HCT116 (cell line): ENCODE data around the gene PCNT. TPM values are rescaled to one million over a fixed set of nuclear protein-coding genes. Genes with fewer than 3 reads are reported as not detected.

Source experiments
- ATAC-seq: fragments of 200-7000 bp; cut with Tn5 transposase; 2 replicates; pipeline ENCODE4 v1.9.1; 2020; ENCODE audit warnings: mild to moderate bottlenecking, moderate library complexity
- BruUV-seq: library from RNA; stranded (reverse); fragments of 400-500 nt; replicated peaks from 2 replicates; lab custom pipeline; 2021; lab: Mats Ljungman, UMichigan
- CTCF ChIA-PET: fragments of 300-600 bp; sonication (Branson Sonifier 250); formaldehyde crosslinking; loops from one replicate; lab custom pipeline; 2021; ENCODE audit warnings: antibody characterized with exemption; lab: Charles Lee
- POLR2A ChIA-PET: fragments of 300-600, 350-600 bp; sonication (Branson Sonifier 250); formaldehyde crosslinking; loops from one replicate; lab custom pipeline; 2021; ENCODE audit warnings: antibody characterized with exemption; lab: Charles Lee
- RAD21 ChIA-PET, 2 experiments: fragments of 300-600 bp; sonication (Branson Sonifier 250); formaldehyde crosslinking; loops; one replicate each; lab custom pipeline; 2023; ENCODE audit warnings: low total read pairs in 2 of 2; ENCODE audit not compliant: uncharacterized antibody in 2 of 2, unreplicated experiment in 2 of 2, low non-redundant PET in 1 of 2; lab: Charles Lee
- DNase-seq: peaks from one replicate; pipeline ENCODE4 v3.0.0-alpha.2; 2010; ENCODE audit warnings: low read depth, low spot score
- H2AFZ ChIP-seq: fragments of 200-600 bp; shearing (Covaris generic), sonication (generic); 2 replicates; pipeline ENCODE4 v1.6.1; 2017; ENCODE audit warnings: low read depth, mixed run types, mixed read lengths, antibody characterized with exemption, low read length; ENCODE audit not compliant: poor library complexity, severe bottlenecking
- H3K27ac ChIP-seq: 2 replicates; pipeline ENCODE4 v1.5.1; 2012; ENCODE audit warnings: low read depth, low read length
- H3K27me3 ChIP-seq: fragments of 200-600 bp; sonication (generic); 2 replicates; pipeline ENCODE4 v1.6.1; 2016; ENCODE audit warnings: mixed run types, low read length, mixed read lengths; ENCODE audit not compliant: insufficient read depth
- H3K36me3 ChIP-seq, 2 experiments: fragments of 200-500 bp in 1 of 2; fragments of 200-600 bp in 1 of 2; sonication (Bioruptor generic) in 1 of 2; sonication (generic) in 1 of 2; 2 replicates each; pipeline versions ENCODE4 v1.5.1 to v1.6.1; 2014 to 2016; ENCODE audit warnings: low read length in 2 of 2, inconsistent platforms in 1 of 2, mixed read lengths in 1 of 2, mixed run types in 1 of 2; ENCODE audit not compliant: insufficient read depth in 2 of 2, control insufficient read depth in 1 of 2
- H3K4me1 ChIP-seq, 2 experiments: fragments of 200-600 bp in 1 of 2; sonication (generic) in 1 of 2; 2 replicates each; pipeline versions ENCODE4 v1.5.1 to v1.6.1; 2012 to 2017; ENCODE audit warnings: low read length in 2 of 2, inconsistent platforms in 1 of 2, mild to moderate bottlenecking in 1 of 2, mixed read lengths in 1 of 2, mixed run types in 1 of 2, moderate library complexity in 1 of 2; ENCODE audit not compliant: insufficient read depth in 2 of 2, control insufficient read depth in 1 of 2
- H3K4me2 ChIP-seq: fragments of 200-600 bp; sonication (generic); 2 replicates; pipeline ENCODE4 v1.6.1; 2017; ENCODE audit warnings: mixed run types, low read length, mixed read lengths
- H3K4me3 ChIP-seq, 2 experiments: fragments of 200-600 bp in 1 of 2; sonication (generic) in 1 of 2; replicated peaks in 1 of 2; 2 replicates each; pipeline ENCODE4 v1.5.1; 2011 to 2016; ENCODE audit warnings: low read length in 2 of 2, control low read depth in 1 of 2, low read depth in 1 of 2, mild to moderate bottlenecking in 1 of 2, mixed read lengths in 1 of 2, mixed run types in 1 of 2
- H3K79me2 ChIP-seq: fragments of 200-600 bp; sonication (generic); 2 replicates; pipeline ENCODE4 v1.6.1; 2017; ENCODE audit warnings: mild to moderate bottlenecking, mixed run types, low read length, moderate library complexity, mixed read lengths; ENCODE audit not compliant: insufficient read depth
- H3K9ac ChIP-seq: fragments of 200-600 bp; sonication (generic); 2 replicates; pipeline ENCODE4 v1.6.1; 2016; ENCODE audit warnings: low read length, mixed read lengths
- H3K9me2 ChIP-seq: fragments of 200-600 bp; sonication (generic), shearing (Covaris generic); 2 replicates; pipeline ENCODE4 v1.6.1; 2017; ENCODE audit warnings: mixed run types, mild to moderate bottlenecking, moderate library complexity; ENCODE audit not compliant: insufficient read depth
- H3K9me3 ChIP-seq, 2 experiments: fragments of 200-500 bp in 1 of 2; fragments of 200-600 bp in 1 of 2; sonication (Bioruptor generic) in 1 of 2; sonication (generic) in 1 of 2; 2 replicates each; pipeline ENCODE4 v1.6.1; 2014 to 2017; ENCODE audit warnings: low read length in 2 of 2, mixed read lengths in 2 of 2, inconsistent platforms in 1 of 2, low read depth in 1 of 2, mild to moderate bottlenecking in 1 of 2, mixed run types in 1 of 2, moderate library complexity in 1 of 2; ENCODE audit not compliant: control insufficient read depth in 1 of 2, insufficient read depth in 1 of 2
- H4K20me1 ChIP-seq: fragments of 200-600 bp; sonication (generic), shearing (Covaris generic); 2 replicates; pipeline ENCODE4 v1.6.1; 2017; ENCODE audit warnings: mixed run types, mild to moderate bottlenecking, moderate library complexity; ENCODE audit not compliant: insufficient read depth
- ATF3 ChIP-seq: IDR thresholded peaks from 2 replicates; pipeline ENCODE4 v1.6.1; 2012
- CBX3 ChIP-seq: IDR thresholded peaks from 2 replicates; pipeline ENCODE4 v1.6.1; 2012; ENCODE audit warnings: low read depth
- CEBPB ChIP-seq: IDR thresholded peaks from 2 replicates; pipeline ENCODE4 v1.6.1; 2012; ENCODE audit warnings: low read depth
- EZH2 ChIP-seq: fragments of 200-600 bp; sonication (generic); IDR thresholded peaks from 2 replicates; pipeline ENCODE4 v1.6.1; 2017; ENCODE audit warnings: antibody characterized with exemption, mixed run types
- EZH2phosphoT487 ChIP-seq: fragments of 200-600 bp; IDR thresholded peaks from 2 replicates; pipeline ENCODE4 v1.6.1; 2018; ENCODE audit warnings: antibody characterized with exemption, borderline replicate concordance
- JUND ChIP-seq: IDR thresholded peaks from 2 replicates; pipeline ENCODE4 v1.6.1; 2012
- MAX ChIP-seq: IDR thresholded peaks from 2 replicates; pipeline ENCODE4 v1.6.1; 2012
- POLR2A ChIP-seq: IDR thresholded peaks from 2 replicates; pipeline ENCODE4 v1.7.0; 2011; ENCODE audit warnings: borderline replicate concordance; ENCODE audit not compliant: insufficient read depth, insufficient read length; ENCODE audit errors: extremely low read depth
- POLR2AphosphoS5 ChIP-seq: IDR thresholded peaks from 2 replicates; pipeline ENCODE4 v1.6.1; 2011; ENCODE audit warnings: mild to moderate bottlenecking, low read depth, low read length, moderate library complexity
- ZFX ChIP-seq: fragments of 450-650 bp; IDR thresholded peaks from 2 replicates; pipeline ENCODE4 v1.6.1; 2017
- intact Hi-C: fragments of 100-400 bp; cut with micrococcal nuclease; formaldehyde crosslinking; loops from 2 replicates; pipeline ENCODE4 v1.10.0; 2022
- total RNA-seq: library from RNA; stranded (reverse); gene quantifications from one replicate; pipeline ENCODE4 v1.2.1, GENCODE V29; 2021; ENCODE audit not compliant: unreplicated experiment

PCNT gene
- total RNA-seq, 1 experiment from 2014 or later = 43.6 TPM

- ATAC-seq (no peak), DNase-seq (no peak)
- peaks cover 20% of the 10 kb centered on the region for H3K79me2 ChIP-seq
- no peak overlapping the region for H2AFZ ChIP-seq
- no peak overlapping the region for H3K4me2 ChIP-seq
- H3K9me3 ChIP-seq = no peaks in the 10 kb centered on the region
- ChIA-PET CTCF (no interaction called here), POLR2A (no interaction called here), RAD21 (no interaction called here)
- H3K4me1 ChIP-seq = no peaks in the 10 kb centered on the region
- BruUV-seq = no TSS peak
- H3K27me3 ChIP-seq = no peaks in the 10 kb centered on the region
- H3K27ac ChIP-seq = no peak overlapping the region
- H3K9me2 ChIP-seq = no peaks in the 10 kb centered on the region
- H4K20me1 ChIP-seq = no peaks in the 10 kb centered on the region
- H3K9ac ChIP-seq = no peak overlapping the region
- peaks cover 2 to 9% of the 10 kb centered on the region in 2 experiments; a peak in 2 of 4 replicates for H3K36me3 ChIP-seq
- no peak for TF ChIP-seq CEBPB
- no peak for TF ChIP-seq EZH2phosphoT487
- H3K4me3 ChIP-seq = no peak overlapping the region
- intact Hi-C loops = no loop called here
Observed at GRCh38 chr21:46388206-46388880, 64.4 kb downstream of the PCNT start.

GRCh38 chr21:46388896-46389295 lies 64.9 kb downstream of the PCNT start:
- no peaks in the 10 kb centered on the region for H3K9me2 ChIP-seq
- ChIA-PET CTCF (no interaction called here), RAD21 (no interaction called here), POLR2A (no interaction called here)
- H3K9ac ChIP-seq = no peak overlapping the region
- H3K79me2 ChIP-seq = peaks cover 16% of the 10 kb centered on the region
- no peaks in the 10 kb centered on the region for H3K27me3 ChIP-seq
- DNase-seq (no peak), ATAC-seq (no peak)
- no TSS peak for BruUV-seq
- no peak overlapping the region for H3K4me3 ChIP-seq
- no peaks in the 10 kb centered on the region for H3K9me3 ChIP-seq
- no peak overlapping the region for H2AFZ ChIP-seq
- no peak overlapping the region for H3K27ac ChIP-seq
- intact Hi-C loops = no loop called here
- H4K20me1 ChIP-seq = no peaks in the 10 kb centered on the region
- no peaks in the 10 kb centered on the region for H3K4me1 ChIP-seq
- H3K4me2 ChIP-seq = no peak overlapping the region
- peaks cover 2 to 9% of the 10 kb centered on the region in 2 experiments; a peak in 2 of 4 replicates for H3K36me3 ChIP-seq
- no peak for TF ChIP-seq ATF3
- no peak for TF ChIP-seq CBX3
- no peak for TF ChIP-seq JUND
- TF ChIP-seq POLR2AphosphoS5 = no peak
- no peak for TF ChIP-seq ZFX
- TF ChIP-seq EZH2 = no peak
- no peak for TF ChIP-seq POLR2A
- TF ChIP-seq MAX = no peak
- no peak for TF ChIP-seq EZH2phosphoT487
- TF ChIP-seq, all 23 proteins: peak for 0
